Natural killer cell treated with Interleukin-12 subunit alpha and Interleukin-12 subunit beta and Interleukin-15 and Interleukin-18, amount 100 ng/mL, for 72 hours (primary cell): ENCODE measurements around the gene NDUFB2. TPM values are rescaled to one million over a fixed set of nuclear protein-coding genes. Genes with fewer than 3 reads are reported as not detected.
"Not testable (repeated sequence)": the region's sequence is repeated elsewhere in the genome, so short reads cannot be mapped to it uniquely, and the experiment has no call there.

Experiments
- ATAC-seq, 2 donors: fragments of 150-1000 bp; cut with Tn5 transposase in 1 of 2; sonication (Bioruptor Pico), chemical (Tn5 transposase) in 1 of 2; 2 replicates each; pipeline ENCODE4 v1.10.0; 2021
- DNase-seq: peaks from one replicate; pipeline ENCODE4 v3.0.0; 2022; ENCODE audit warnings: low spot score
- H3K27ac Mint-ChIP-seq, 2 donors: 1 replicate in 1 of 2; 2 replicates in 1 of 2; pipeline ENCODE4 v1.8.0; 2022; ENCODE audit warnings: mixed read lengths in 2 of 2, mild to moderate bottlenecking in 1 of 2, moderate library complexity in 1 of 2
- H3K27me3 Mint-ChIP-seq, 2 donors: 1 replicate in 1 of 2; 2 replicates in 1 of 2; pipeline ENCODE4 v1.8.0; 2022; ENCODE audit warnings: mixed read lengths in 2 of 2
- H3K36me3 Mint-ChIP-seq: one replicate; pipeline ENCODE4 v1.8.0; 2022; ENCODE audit warnings: mixed read lengths
- H3K4me1 Mint-ChIP-seq, 2 donors: 1 replicate in 1 of 2; 2 replicates in 1 of 2; pipeline ENCODE4 v1.8.0; 2022; ENCODE audit warnings: low read depth in 2 of 2, mixed read lengths in 2 of 2, mild to moderate bottlenecking in 1 of 2
- H3K4me3 Mint-ChIP-seq: one replicate; pipeline ENCODE4 v1.8.0; 2022; ENCODE audit warnings: mixed read lengths
- H3K9me3 Mint-ChIP-seq: 2 replicates; pipeline ENCODE4 v1.8.0; 2022; ENCODE audit warnings: mixed read lengths
- total RNA-seq, 2 donors: library from RNA; stranded (reverse); gene quantifications; one replicate each; pipeline ENCODE4 v1.2.3, GENCODE V29; 2022

Gene NDUFB2
- total RNA-seq, 2 donors from 2014 or later, result 169 to 222 TPM

- Mint-ChIP-seq H3K4me1 (peaks cover 28 to 35% of the 10 kb centered on the region in 2 donors), H3K27ac (peak overlapping the region in 1 of 2 donors; percentile 4), H3K4me3 (peak overlapping the region; percentile 38), H3K27me3 (no peaks in the 10 kb centered on the region), H3K9me3 (no peaks in the 10 kb centered on the region), H3K36me3 (peaks cover 13% of the 10 kb centered on the region)
- ATAC-seq (peak; percentile 95 to 97), DNase-seq (peak; percentile 67)
Observed at GRCh38 chr7:140714331-140715040, 18.0 kb downstream of the NDUFB2 start.

- peak overlapping the region in 1 of 2 donors; percentile 79 for H3K27ac Mint-ChIP-seq
- H3K9me3 Mint-ChIP-seq, result no peaks in the 10 kb centered on the region
- no peak overlapping the region for H3K4me3 Mint-ChIP-seq
- no peak for ATAC-seq
- H3K27me3 Mint-ChIP-seq, result no peaks in the 10 kb centered on the region
- no peaks in the 10 kb centered on the region for H3K36me3 Mint-ChIP-seq
- DNase-seq, result no peak
- peaks cover 18 to 23% of the 10 kb centered on the region in 2 donors for H3K4me1 Mint-ChIP-seq
Observed at GRCh38 chr7:140719721-140720120, 23.2 kb downstream of the NDUFB2 start.

- Mint-ChIP-seq H3K27ac (no peak overlapping the region), H3K9me3 (no peaks in the 10 kb centered on the region), H3K4me3 (no peak overlapping the region), H3K4me1 (peaks cover 10 to 16% of the 10 kb centered on the region in 2 donors), H3K36me3 (no peaks in the 10 kb centered on the region), H3K27me3 (no peaks in the 10 kb centered on the region)
- no peak for DNase-seq
- ATAC-seq, result no peak
Observed at GRCh38 chr7:140722254-140722653, 25.7 kb downstream of the NDUFB2 start.

- Mint-ChIP-seq H3K9me3 (no peaks in the 10 kb centered on the region), H3K4me1 (peaks cover 10 to 16% of the 10 kb centered on the region in 2 donors), H3K4me3 (no peak overlapping the region), H3K36me3 (no peaks in the 10 kb centered on the region), H3K27me3 (no peaks in the 10 kb centered on the region), H3K27ac (no peak overlapping the region)
- DNase-seq, result no peak
- ATAC-seq, result peak in 1 of 2 donors; percentile 57
Observed at GRCh38 chr7:140723006-140723405, 26.5 kb downstream of the NDUFB2 start.

- no peak for ATAC-seq
- H3K4me3 Mint-ChIP-seq, result no peak overlapping the region
- no peak for DNase-seq
- no peaks in the 10 kb centered on the region for H3K27me3 Mint-ChIP-seq
- H3K4me1 Mint-ChIP-seq, result peaks cover 10 to 16% of the 10 kb centered on the region in 2 donors
- H3K36me3 Mint-ChIP-seq, result no peaks in the 10 kb centered on the region
- H3K27ac Mint-ChIP-seq, result no peak overlapping the region
- no peaks in the 10 kb centered on the region for H3K9me3 Mint-ChIP-seq
Observed at GRCh38 chr7:140723574-140723973, 27.1 kb downstream of the NDUFB2 start.

GRCh38 chr7:140724706-140725105, 28.2 kb downstream of the NDUFB2 start:
- ATAC-seq (no peak), DNase-seq (no peak)
- H3K27me3 Mint-ChIP-seq, result no peaks in the 10 kb centered on the region
- H3K4me3 Mint-ChIP-seq, result no peak overlapping the region
- H3K27ac Mint-ChIP-seq, result no peak overlapping the region
- H3K36me3 Mint-ChIP-seq, result no peaks in the 10 kb centered on the region
- no peaks in the 10 kb centered on the region for H3K9me3 Mint-ChIP-seq
- H3K4me1 Mint-ChIP-seq, result peaks cover 8 to 10% of the 10 kb centered on the region in 2 donors

GRCh38 chr7:140726281-140726680, 29.8 kb downstream of the NDUFB2 start:
- Mint-ChIP-seq H3K36me3 (no peaks in the 10 kb centered on the region), H3K9me3 (no peaks in the 10 kb centered on the region), H3K27ac (no peak overlapping the region), H3K27me3 (no peaks in the 10 kb centered on the region), H3K4me1 (peaks cover 8 to 10% of the 10 kb centered on the region in 2 donors), H3K4me3 (no peak overlapping the region)
- no peak for DNase-seq
- ATAC-seq, result no peak

GRCh38 chr7:140732416-140732815, 35.9 kb downstream of the NDUFB2 start:
- Mint-ChIP-seq H3K4me3 (no peak overlapping the region), H3K27ac (no peak overlapping the region), H3K4me1 (no peaks in the 10 kb centered on the region), H3K36me3 (peaks cover 6% of the 10 kb centered on the region), H3K9me3 (no peaks in the 10 kb centered on the region), H3K27me3 (no peaks in the 10 kb centered on the region)
- DNase-seq, result no peak
- no peak for ATAC-seq

GRCh38 chr7:140734096-140734495, 37.6 kb downstream of the NDUFB2 start:
- Mint-ChIP-seq H3K9me3 (no peaks in the 10 kb centered on the region), H3K36me3 (peaks cover 6% of the 10 kb centered on the region), H3K4me1 (no peaks in the 10 kb centered on the region), H3K27ac (no peak overlapping the region), H3K27me3 (no peaks in the 10 kb centered on the region), H3K4me3 (no peak overlapping the region)
- DNase-seq (no peak), ATAC-seq (no peak)

GRCh38 chr7:140734729-140735128, 38.2 kb downstream of the NDUFB2 start:
- DNase-seq, result no peak
- H3K27me3 Mint-ChIP-seq, result no peaks in the 10 kb centered on the region
- no peaks in the 10 kb centered on the region for H3K9me3 Mint-ChIP-seq
- peaks cover 0 to 3% of the 10 kb centered on the region in 2 donors for H3K4me1 Mint-ChIP-seq
- H3K36me3 Mint-ChIP-seq, result peaks cover 9% of the 10 kb centered on the region
- H3K27ac Mint-ChIP-seq, result no peak overlapping the region
- H3K4me3 Mint-ChIP-seq, result no peak overlapping the region
- ATAC-seq, result no peak

- H3K4me1 Mint-ChIP-seq, result peaks cover 4 to 11% of the 10 kb centered on the region in 2 donors
- no peaks in the 10 kb centered on the region for H3K9me3 Mint-ChIP-seq
- DNase-seq (no peak), ATAC-seq (no peak)
- no peak overlapping the region for H3K27ac Mint-ChIP-seq
- no peaks in the 10 kb centered on the region for H3K27me3 Mint-ChIP-seq
- H3K4me3 Mint-ChIP-seq, result no peak overlapping the region
- peaks cover 8% of the 10 kb centered on the region for H3K36me3 Mint-ChIP-seq
Observed at GRCh38 chr7:140738280-140738679, 41.8 kb downstream of the NDUFB2 start.

GRCh38 chr7:140743255-140743654, 46.7 kb downstream of the NDUFB2 start:
- not testable (repeated sequence) for H3K27ac Mint-ChIP-seq, ATAC-seq, H3K4me3 Mint-ChIP-seq, H3K27me3 Mint-ChIP-seq, DNase-seq, H3K9me3 Mint-ChIP-seq
- H3K36me3 Mint-ChIP-seq, result peaks cover 12% of the 10 kb centered on the region
- peaks cover 4 to 11% of the 10 kb centered on the region in 2 donors for H3K4me1 Mint-ChIP-seq

- Mint-ChIP-seq H3K36me3 (peaks cover 12% of the 10 kb centered on the region), H3K27ac (no peak overlapping the region), H3K4me3 (no peak overlapping the region), H3K9me3 (no peaks in the 10 kb centered on the region), H3K4me1 (peaks cover 4 to 11% of the 10 kb centered on the region in 2 donors), H3K27me3 (no peaks in the 10 kb centered on the region)
- DNase-seq (no peak), ATAC-seq (no peak)
Observed at GRCh38 chr7:140744005-140744404, 47.5 kb downstream of the NDUFB2 start.

GRCh38 chr7:140745266-140746058, 49.0 kb downstream of the NDUFB2 start:
- Mint-ChIP-seq H3K27ac (no peak overlapping the region), H3K4me3 (no peak overlapping the region), H3K27me3 (no peaks in the 10 kb centered on the region), H3K36me3 (peaks cover 8% of the 10 kb centered on the region), H3K9me3 (no peaks in the 10 kb centered on the region), H3K4me1 (peaks cover 0 to 8% of the 10 kb centered on the region in 2 donors)
- DNase-seq (no peak), ATAC-seq (no peak)
